ENCODE results near the gene MYH11.
"Not testable (repeated sequence)": the region's sequence is repeated elsewhere in the genome, so short reads cannot be mapped to it uniquely, and the experiment has no call there.

DNA sequence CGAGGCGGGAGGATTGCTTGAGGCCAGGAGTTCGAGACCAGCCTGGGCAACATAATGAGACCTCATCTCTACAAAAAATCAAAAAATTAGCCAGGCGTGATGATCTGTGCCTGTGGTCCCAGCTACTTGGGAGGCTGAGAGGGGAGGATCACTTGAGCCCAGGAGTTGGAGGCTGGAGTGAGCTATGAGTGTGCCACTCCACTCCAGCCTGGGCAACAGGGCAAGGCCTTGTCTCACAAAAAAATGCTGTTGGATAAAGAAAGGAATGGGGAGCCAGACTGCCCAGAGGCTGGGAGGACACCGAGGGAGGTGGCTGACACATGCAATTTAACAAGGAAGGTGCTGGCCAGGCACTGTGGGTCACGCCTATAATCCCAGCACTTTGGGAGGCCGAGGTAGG lies 47.5 kb downstream of the MYH11 start:
- TF ChIP-seq POLR2A (IDR thresholded peaks at IDR 0.05; ENCODE audit: low read length); GATA1 (IDR thresholded peaks at IDR 0.05; ENCODE audit: low read depth, low read length): not testable (repeated sequence)
